Ovary (tissue), 9 donors: ENCODE data around the gene MYPN. TPM values are rescaled to one million over a fixed set of nuclear protein-coding genes. Genes with fewer than 3 reads are reported as not detected.

ENCODE experiments used
- DNase-seq, 5 donors: peaks; one replicate each; pipeline ENCODE4 v3.0.0-alpha.2; 2019 to 2020
- H3K27ac ChIP-seq, 2 donors: fragments of 200-600 bp; one replicate each; pipeline versions ENCODE4 v1.5.1 to v1.8.0; 2019 to 2022
- H3K27me3 ChIP-seq: fragments of 200-600 bp; one replicate; pipeline ENCODE4 v1.8.0; 2022
- H3K36me3 ChIP-seq: fragments of 200-600 bp; sonication (generic); one replicate; pipeline ENCODE4 v1.5.1; 2019
- H3K4me1 ChIP-seq: one replicate; pipeline ENCODE4 v1.8.1; 2013; ENCODE audit warnings: mild to moderate bottlenecking, moderate library complexity; ENCODE audit not compliant: insufficient read depth
- H3K4me3 ChIP-seq: fragments of 200-600 bp; sonication (generic); one replicate; pipeline ENCODE4 v1.5.1; 2017
- H3K9me3 ChIP-seq, 2 donors: fragments of 200-600 bp in 1 of 2; sonication (generic) in 1 of 2; one replicate each; pipeline versions ENCODE4 v1.5.1 to v1.8.1; 2013 to 2019; ENCODE audit warnings: mild to moderate bottlenecking in 1 of 2, moderate library complexity in 1 of 2
- EP300 ChIP-seq: sonication (generic); formaldehyde crosslinking; IDR thresholded peaks from one replicate; pipeline ENCODE4 v1.6.1; 2017; ENCODE audit warnings: antibody characterized with exemption
- POLR2A ChIP-seq: fragments of 450-650 bp; IDR thresholded peaks from one replicate; pipeline ENCODE4 v1.6.1; 2017; ENCODE audit warnings: antibody characterized with exemption, mild to moderate bottlenecking, moderate library complexity
- WGBS, 3 donors: extraction: QIAGEN DNeasy Blood & Tissue Kit in 1 of 3; methylation state at CpG; one replicate each; pipeline versions ENCODE4 v1.1.5 to v1.1.7; 2013 to 2017; 5-methylcytosine and 5-hydroxymethylcytosine counted together
- intact Hi-C, 4 donors: fragments of 100-400 bp; cut with DNase I; formaldehyde crosslinking; loops; one replicate each; pipeline versions ENCODE4 v1.11.0 to v1.15.1; 2022 to 2023
- polyA plus RNA-seq, 2 donors: library from polyadenylated mRNA; stranded (reverse); fragments of 200-250 nt in 1 of 2; fragments of 350-450 nt in 1 of 2; fragmentation: Illumina TruSeq in 1 of 2; extraction: RNeasy Lipid Tissue Mini Kit (QIAGEN cat#74804) in 1 of 2; gene quantifications; one replicate each; pipeline ENCODE4 v1.2.3, GENCODE V29; 2013 to 2014
- total RNA-seq, 7 donors: library from RNA; depleted of rRNA in 2 of 7; stranded (reverse); fragments of >200 nt in 2 of 7; fragmentation: NEBNext Ultra II Directional in 3 of 7; extraction: Animal tissue kit (Norgen Biotek cat#: 25700) in 3 of 7; gene quantifications; one replicate each; pipeline versions ENCODE4 v1.1.0 to v1.2.4, GENCODE V29; 2016 to 2023
- TF ChIP-seq, protein P1 (sequence below), 3 donors: fragments of 450-650 bp in 2 of 3; fragments of 200-600 bp in 1 of 3; IDR thresholded peaks; one replicate each; pipeline versions ENCODE4 v1.5.1 to v1.8.0; 2016 to 2022; ENCODE audit warnings: antibody characterized with exemption in 3 of 3, mild to moderate bottlenecking in 1 of 3
- donor health status: DM: no; HTN: no; CAD: no; lungs with moderate emphysema.
- donor health status: DM: no; HTN: no; CAD: no.
- donor health status: Bipolar disorder and iron deficiency.
- donor health status: DM: yes; HTN: yes; CAD: no.
- donor health status: DM: no; HTN: no; CAD: no.
- donor health status: DM: yes; HTN: yes; CAD: no.

The MYPN gene
- total and polyA plus RNA-seq, 9 donors: 0.05 to 0.18 (median 0.16) TPM; not detected in 5

DNA sequence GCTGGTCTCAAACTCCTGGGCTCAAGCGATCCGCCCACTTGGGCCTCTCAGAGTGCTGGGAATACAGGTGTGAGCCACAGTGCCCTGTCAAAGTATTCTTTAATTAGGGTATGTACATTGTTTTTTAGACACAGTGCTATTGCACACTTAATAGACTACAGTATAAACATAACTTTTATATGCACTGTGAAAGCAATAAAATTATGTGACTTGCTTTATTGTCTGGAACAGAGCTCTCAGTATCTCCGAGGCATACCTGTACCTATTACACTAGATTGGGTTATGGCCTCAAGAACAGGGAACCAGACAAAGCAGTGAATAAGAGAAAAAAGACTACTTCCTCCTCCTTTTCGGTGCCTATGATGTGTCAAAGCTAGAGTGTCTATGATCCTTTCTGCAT lies 109.5 kb downstream of the MYPN start:
- DNase-seq: no peak
- intact Hi-C loops: loop anchor here in 1 of 4 donors (10.0 kb wide), 1 partner anchor 116 kb away; the partner anchor contains the start of genes HNRNPH3 and PBLD
- WGBS, 3 donors: 90 to 94% (median 91%) methylated on average over 4 of the region's 4 CpGs

GRCh38 chr10:68221196-68221595 lies 111.9 kb downstream of the MYPN start:
- DNase-seq: no peak
- no peaks in the 10 kb centered on the region for H3K9me3 ChIP-seq
- no peaks in the 10 kb centered on the region for H3K4me1 ChIP-seq
- no peak overlapping the region for H3K4me3 ChIP-seq
- H3K27ac ChIP-seq: no peak overlapping the region
- H3K27me3 ChIP-seq: no peaks in the 10 kb centered on the region
- intact Hi-C loops: no loop called here
- TF ChIP-seq POLR2A (no peak), EP300 (no peak)
- TF ChIP-seq, protein P1, sequence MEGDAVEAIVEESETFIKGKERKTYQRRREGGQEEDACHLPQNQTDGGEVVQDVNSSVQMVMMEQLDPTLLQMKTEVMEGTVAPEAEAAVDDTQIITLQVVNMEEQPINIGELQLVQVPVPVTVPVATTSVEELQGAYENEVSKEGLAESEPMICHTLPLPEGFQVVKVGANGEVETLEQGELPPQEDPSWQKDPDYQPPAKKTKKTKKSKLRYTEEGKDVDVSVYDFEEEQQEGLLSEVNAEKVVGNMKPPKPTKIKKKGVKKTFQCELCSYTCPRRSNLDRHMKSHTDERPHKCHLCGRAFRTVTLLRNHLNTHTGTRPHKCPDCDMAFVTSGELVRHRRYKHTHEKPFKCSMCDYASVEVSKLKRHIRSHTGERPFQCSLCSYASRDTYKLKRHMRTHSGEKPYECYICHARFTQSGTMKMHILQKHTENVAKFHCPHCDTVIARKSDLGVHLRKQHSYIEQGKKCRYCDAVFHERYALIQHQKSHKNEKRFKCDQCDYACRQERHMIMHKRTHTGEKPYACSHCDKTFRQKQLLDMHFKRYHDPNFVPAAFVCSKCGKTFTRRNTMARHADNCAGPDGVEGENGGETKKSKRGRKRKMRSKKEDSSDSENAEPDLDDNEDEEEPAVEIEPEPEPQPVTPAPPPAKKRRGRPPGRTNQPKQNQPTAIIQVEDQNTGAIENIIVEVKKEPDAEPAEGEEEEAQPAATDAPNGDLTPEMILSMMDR (IDR thresholded peaks at IDR 0.05): no peak
- no peaks in the 10 kb centered on the region for H3K36me3 ChIP-seq

More for the DNA sequence above, 109.5 kb downstream of the MYPN start:
- Histone ChIP-seq H3K27me3 (no peaks in the 10 kb centered on the region), H3K9me3 (no peaks in the 10 kb centered on the region), H3K4me3 (no peak overlapping the region), H3K27ac (no peak overlapping the region), H3K4me1 (no peaks in the 10 kb centered on the region), H3K36me3 (no peaks in the 10 kb centered on the region)
- TF ChIP-seq EP300: no peak
- no peak for TF ChIP-seq POLR2A
- TF ChIP-seq, protein P1 (IDR thresholded peaks at IDR 0.05): no peak

- H3K27me3 ChIP-seq: no peaks in the 10 kb centered on the region
- no peaks in the 10 kb centered on the region for H3K4me1 ChIP-seq
- no peaks in the 10 kb centered on the region for H3K36me3 ChIP-seq
- H3K27ac ChIP-seq: no peak overlapping the region
- intact Hi-C loops: no loop called here
- no peaks in the 10 kb centered on the region for H3K9me3 ChIP-seq
- TF ChIP-seq, protein P1 (IDR thresholded peaks at IDR 0.05): no peak
- TF ChIP-seq POLR2A: no peak
- TF ChIP-seq EP300: no peak
- no peak overlapping the region for H3K4me3 ChIP-seq
- 73 to 88% (median 80%) methylated on average over 2 of the region's 2 CpGs for whole genome bisulfite sequencing, 3 donors
- no peak for DNase-seq
Observed at GRCh38 chr10:68222391-68222790, 113.1 kb downstream of the MYPN start.

DNA sequence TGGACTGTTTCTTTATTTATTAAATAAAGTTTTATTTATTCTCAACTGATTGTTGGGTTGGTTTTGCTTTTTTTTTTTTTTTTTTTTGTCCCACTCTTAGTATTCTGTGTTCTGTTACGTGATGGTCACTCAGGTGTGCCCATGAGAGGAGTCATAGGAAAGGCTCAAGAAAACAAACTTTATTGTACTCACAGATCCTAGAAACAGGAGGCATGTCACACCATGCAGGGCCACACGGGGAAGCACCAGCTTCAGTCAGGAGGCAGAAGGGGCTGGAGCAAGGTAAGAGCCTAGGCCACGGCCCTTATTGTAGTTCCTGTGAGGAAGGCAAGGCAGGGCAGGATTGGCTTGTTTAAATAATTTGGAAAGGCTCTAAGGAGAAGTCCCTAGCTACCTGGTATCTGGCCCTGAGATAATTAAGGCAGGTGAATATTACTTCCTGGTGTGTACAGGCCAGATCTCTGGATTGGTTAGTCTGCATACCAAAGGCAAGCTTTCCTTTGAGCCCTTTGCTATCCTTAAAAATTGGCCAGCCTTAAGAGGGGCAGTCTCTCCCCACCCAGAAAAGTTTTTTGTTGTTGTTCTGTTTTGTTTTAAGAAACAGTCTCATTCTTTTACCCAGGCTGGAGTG lies 114.4 kb downstream of the MYPN start:
- no peak for DNase-seq
- Histone ChIP-seq H3K4me3 (no peak overlapping the region), H3K9me3 (no peaks in the 10 kb centered on the region), H3K4me1 (no peaks in the 10 kb centered on the region), H3K36me3 (no peaks in the 10 kb centered on the region), H3K27me3 (no peaks in the 10 kb centered on the region), H3K27ac (no peak overlapping the region)
- no peak for TF ChIP-seq POLR2A
- TF ChIP-seq, protein P1 (IDR thresholded peaks at IDR 0.05): no peak
- no peak for TF ChIP-seq EP300
- 81 to 86% (median 82%) methylated on average over 3 of the region's 3 CpGs for WGBS, 3 donors
- intact Hi-C loops: no loop called here
